ENCODE results near the gene PLXNC1. TPM values are rescaled to one million over a fixed set of nuclear protein-coding genes. Genes with fewer than 3 reads are reported as not detected.

The PLXNC1 gene
- total and polyA plus RNA-seq, 2 donors (not counting 1 experiment from before 2014, with no cell fraction given) = 9.7 to 33.6 TPM

DNA sequence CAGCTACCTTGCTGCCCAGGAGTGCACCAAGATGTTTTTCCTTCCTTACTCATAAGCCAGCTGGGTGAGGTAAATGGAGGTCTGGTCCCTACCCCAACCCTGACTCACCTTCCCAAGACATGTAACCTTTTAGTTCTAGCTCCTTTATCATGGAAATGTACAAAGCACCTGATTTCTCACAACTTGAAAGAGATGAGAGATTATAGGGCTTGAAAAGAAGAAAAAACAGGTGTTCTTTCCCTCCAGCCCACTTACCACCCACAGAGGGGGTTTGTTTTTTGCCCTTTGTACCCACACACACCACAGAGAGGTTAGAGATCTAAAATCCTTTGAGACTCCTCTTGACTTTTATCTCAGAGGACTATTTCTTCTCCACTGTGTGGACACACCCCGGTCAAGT is 21.1 kb downstream of the PLXNC1 start:
- CTCF ChIA-PET = interaction anchor here (1.6 kb wide), 1 partner anchor 8 kb away, joined by 4 read pairs; no protein-coding TSS in a partner anchor
- H3K36me3 ChIP-seq (replicated peaks in 1 of 2; ENCODE audit: control extremely low read depth in 1 of 2, control insufficient read depth in 1 of 2, extremely low read depth in 1 of 2, insufficient read depth in 2 of 2, low read length in 1 of 2) = peaks cover 0 to 30% of the 10 kb centered on the region in 2 experiments
- no peak overlapping the region for H3K27ac Mint-ChIP-seq

More for the DNA sequence above, 21.1 kb downstream of the PLXNC1 start:
- Histone ChIP-seq H3K9ac (ENCODE audit: low read length) (no peak overlapping the region), H3K27me3 (replicated peaks in 1 of 4; ENCODE audit: control extremely low read depth in 1 of 4, control insufficient read depth in 3 of 4, insufficient read depth in 4 of 4, low read length in 3 of 4) (no peaks in the 10 kb centered on the region), H2AFZ (ENCODE audit: insufficient read depth, low read depth, low read length, poor library complexity, severe bottlenecking) (no peak overlapping the region), H3K4me3 (ENCODE audit: control extremely low read depth in 1 of 5, extremely low read depth in 1 of 5, insufficient read depth in 1 of 5, low read depth in 2 of 5, low read length in 4 of 5) (no peak overlapping the region), H3K4me2 (replicated peaks; ENCODE audit: low read depth, low read length, poor library complexity, severe bottlenecking) (no peak overlapping the region), H3K27ac (ENCODE audit: low read length in 2 of 2) (no peak overlapping the region), H3K9me3 (ENCODE audit: control extremely low read depth in 1 of 3, control insufficient read depth in 2 of 3, insufficient read depth in 1 of 3, low read length in 2 of 3) (no peaks in the 10 kb centered on the region), H4K20me1 (ENCODE audit: control insufficient read depth, insufficient read depth, low read length, poor library complexity, severe bottlenecking) (no peaks in the 10 kb centered on the region), H3K79me2 (ENCODE audit: control insufficient read depth, insufficient read depth, low read length) (peaks cover 60% of the 10 kb centered on the region), H3K4me1 (ENCODE audit: control insufficient read depth in 2 of 2, insufficient read depth in 2 of 2, low read length in 2 of 2) (peaks cover 21 to 23% of the 10 kb centered on the region in 2 donors)
- intact Hi-C loops (cut with micrococcal nuclease) = no loop called here
- no peaks in the 10 kb centered on the region for H3K27me3 Mint-ChIP-seq
- no peak overlapping the region for H3K4me3 Mint-ChIP-seq
- peaks cover 38% of the 10 kb centered on the region for H3K4me1 Mint-ChIP-seq
- no CpG with 5 or more reads among the region's 1 CpG for WGBS (ENCODE audit: insufficient coverage)
- TF ChIP-seq EZH2 (IDR thresholded peaks at IDR 0.05; ENCODE audit: borderline replicate concordance, insufficient read depth, low read depth, low read length, poor library complexity, severe bottlenecking) (no peak), CTCF (IDR thresholded peaks at IDR 0.05) (no peak)
- no peak for ATAC-seq (ENCODE audit: low read depth)
- DNase-seq = no peak
- no peaks in the 10 kb centered on the region for H3K9me3 Mint-ChIP-seq (ENCODE audit: insufficient read depth)
- POLR2A ChIA-PET = no interaction called here

Data from B cell (primary cell).